DMS153 treated with DMSO at 0.1 percent for 48 hours (cell line): ENCODE data around the gene CTAGE9.
"Not testable (repeated sequence)": the region's sequence is repeated elsewhere in the genome, so short reads cannot be mapped to it uniquely, and the experiment has no call there.

ENCODE experiments used
- DNase-seq: peaks from one replicate; lab custom pipeline; 2025; ENCODE audit not compliant: unreplicated experiment; lab: John Stamatoyannopoulos, UW

The CTAGE9 gene

GRCh38 chr6:131730264-131730663 lies 19.4 kb upstream of the CTAGE9 start:
- DNase-seq: no peak

- DNase-seq: no peak
Observed at GRCh38 chr6:131729550-131729949, 18.7 kb upstream of the CTAGE9 start.

- DNase-seq: no peak
Observed at GRCh38 chr6:131728296-131728939, 17.6 kb upstream of the CTAGE9 start.

- no peak for DNase-seq
Observed at GRCh38 chr6:131727868-131728267, 17.1 kb upstream of the CTAGE9 start.

GRCh38 chr6:131727467-131727866 lies 16.6 kb upstream of the CTAGE9 start:
- DNase-seq: no peak

GRCh38 chr6:131724114-131724513 lies 13.3 kb upstream of the CTAGE9 start:
- no peak for DNase-seq

GRCh38 chr6:131721161-131721560 lies 10.3 kb upstream of the CTAGE9 start:
- DNase-seq: no peak

- DNase-seq: no peak
Observed at GRCh38 chr6:131717836-131718542, 7.2 kb upstream of the CTAGE9 start.

GRCh38 chr6:131715567-131715966 lies 4.8 kb upstream of the CTAGE9 start:
- not testable (repeated sequence) for DNase-seq

- not testable (repeated sequence) for DNase-seq
Observed at GRCh38 chr6:131703905-131704304, 6.9 kb downstream of the CTAGE9 start.

GRCh38 chr6:131700851-131701250 lies 10.0 kb downstream of the CTAGE9 start:
- DNase-seq: not testable (repeated sequence)

GRCh38 chr6:131696956-131697355 lies 13.9 kb downstream of the CTAGE9 start:
- DNase-seq: no peak

GRCh38 chr6:131694832-131695426 lies 15.9 kb downstream of the CTAGE9 start:
- peak; percentile 76 for DNase-seq

GRCh38 chr6:131693384-131693783 lies 17.4 kb downstream of the CTAGE9 start:
- no peak for DNase-seq

GRCh38 chr6:131692589-131692988 lies 18.2 kb downstream of the CTAGE9 start:
- no peak for DNase-seq

- no peak for DNase-seq
Observed at GRCh38 chr6:131692031-131692430, 18.8 kb downstream of the CTAGE9 start.

GRCh38 chr6:131688286-131688685 lies 22.5 kb downstream of the CTAGE9 start:
- no peak for DNase-seq

GRCh38 chr6:131687022-131687421 lies 23.8 kb downstream of the CTAGE9 start:
- DNase-seq: no peak

GRCh38 chr6:131685266-131685780 lies 25.5 kb downstream of the CTAGE9 start:
- no peak for DNase-seq

- DNase-seq: no peak
Observed at GRCh38 chr6:131683479-131683878, 27.3 kb downstream of the CTAGE9 start.

GRCh38 chr6:131682442-131682841 lies 28.4 kb downstream of the CTAGE9 start:
- DNase-seq: no peak

- DNase-seq: no peak
Observed at GRCh38 chr6:131681585-131681984, 29.2 kb downstream of the CTAGE9 start.
